SH-SY5Y (cell line): Measurements from ENCODE around the gene C1orf94.

Experiments
- GATA2 ChIP-seq: IDR thresholded peaks from 2 replicates; pipeline ENCODE4 v1.6.1; 2011; ENCODE audit warnings: mild to moderate bottlenecking, low read depth, low read length
- GATA3 ChIP-seq: IDR thresholded peaks from 2 replicates; pipeline ENCODE4 v1.6.1; 2011; ENCODE audit warnings: low read depth, mild to moderate bottlenecking, low read length, moderate library complexity

- TF ChIP-seq GATA2: no peak
- no peak for TF ChIP-seq GATA3
Measured at GRCh38 chr1:34166625-34167361, 9.9 kb upstream of the C1orf94 start.
